AG09319 (cell line): ENCODE data around the gene C11orf54.

ENCODE experiments used
- DNase-seq: peaks from one replicate; pipeline ENCODE4 v3.0.0-alpha.2; 2010; ENCODE audit warnings: low read depth; ENCODE audit errors: extremely low read depth
- TF ChIP-seq, protein P1 (sequence below): IDR thresholded peaks from 2 replicates; pipeline ENCODE4 v1.5.1; 2011; ENCODE audit warnings: low read depth, mild to moderate bottlenecking, inconsistent platforms, low read length, moderate library complexity

C11orf54 gene

DNA sequence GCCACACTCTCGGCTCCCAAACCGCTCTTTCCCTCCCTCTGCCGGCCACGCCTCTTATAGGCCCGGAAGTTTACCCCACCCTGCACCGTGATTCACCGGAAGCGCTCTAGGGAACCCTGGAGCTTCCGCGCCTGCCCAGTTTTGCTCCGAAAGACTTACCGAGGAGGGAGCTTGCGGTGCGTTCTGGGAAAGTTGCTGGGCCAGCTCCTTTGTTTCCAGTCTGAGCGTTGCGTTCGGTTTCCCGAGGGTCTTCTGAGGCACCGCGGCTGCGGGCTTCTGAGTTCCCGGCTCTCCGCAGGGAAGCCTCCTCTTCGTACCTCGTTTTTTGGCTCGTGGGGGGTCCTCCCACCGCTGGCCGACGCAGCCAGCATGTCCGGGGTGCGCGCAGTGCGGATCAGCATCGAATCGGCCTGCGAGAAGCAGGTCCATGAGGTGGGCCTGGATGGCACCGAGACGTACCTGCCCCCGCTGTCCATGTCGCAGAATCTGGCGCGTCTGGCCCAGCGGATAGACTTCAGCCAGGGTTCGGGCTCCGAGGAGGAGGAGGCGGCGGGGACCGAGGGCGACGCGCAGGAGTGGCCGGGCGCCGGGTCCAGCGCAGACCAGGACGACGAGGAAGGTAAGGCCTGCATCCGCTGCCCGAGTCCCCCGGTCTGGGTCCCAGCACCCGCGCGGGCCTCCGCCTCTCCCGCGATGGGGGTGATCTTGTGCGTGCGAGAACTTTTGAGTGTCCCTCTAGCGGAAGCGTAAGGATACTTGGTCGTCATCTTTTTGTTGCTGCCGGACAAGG, 42.9 kb downstream of the C11orf54 start, which contains the start of gene MED17:
Gene MED17 (plus strand): TSS at position 138 of the 790 bp plus-strand sequence. CDS start 232 bp downstream, at position 370.
- TF ChIP-seq, protein P1, sequence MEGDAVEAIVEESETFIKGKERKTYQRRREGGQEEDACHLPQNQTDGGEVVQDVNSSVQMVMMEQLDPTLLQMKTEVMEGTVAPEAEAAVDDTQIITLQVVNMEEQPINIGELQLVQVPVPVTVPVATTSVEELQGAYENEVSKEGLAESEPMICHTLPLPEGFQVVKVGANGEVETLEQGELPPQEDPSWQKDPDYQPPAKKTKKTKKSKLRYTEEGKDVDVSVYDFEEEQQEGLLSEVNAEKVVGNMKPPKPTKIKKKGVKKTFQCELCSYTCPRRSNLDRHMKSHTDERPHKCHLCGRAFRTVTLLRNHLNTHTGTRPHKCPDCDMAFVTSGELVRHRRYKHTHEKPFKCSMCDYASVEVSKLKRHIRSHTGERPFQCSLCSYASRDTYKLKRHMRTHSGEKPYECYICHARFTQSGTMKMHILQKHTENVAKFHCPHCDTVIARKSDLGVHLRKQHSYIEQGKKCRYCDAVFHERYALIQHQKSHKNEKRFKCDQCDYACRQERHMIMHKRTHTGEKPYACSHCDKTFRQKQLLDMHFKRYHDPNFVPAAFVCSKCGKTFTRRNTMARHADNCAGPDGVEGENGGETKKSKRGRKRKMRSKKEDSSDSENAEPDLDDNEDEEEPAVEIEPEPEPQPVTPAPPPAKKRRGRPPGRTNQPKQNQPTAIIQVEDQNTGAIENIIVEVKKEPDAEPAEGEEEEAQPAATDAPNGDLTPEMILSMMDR: peak; percentile 43
- peak; percentile 71 for DNase-seq

GRCh38 chr11:93784935-93785360, 43.5 kb downstream of the C11orf54 start:
- TF ChIP-seq, protein P1: no peak
- no peak for DNase-seq

GRCh38 chr11:93791493-93791892, 50.0 kb downstream of the C11orf54 start:
- TF ChIP-seq, protein P1: no peak
- no peak for DNase-seq

GRCh38 chr11:93796441-93797231, 55.2 kb downstream of the C11orf54 start:
- TF ChIP-seq, protein P1: no peak
- DNase-seq: no peak

- DNase-seq: no peak
- TF ChIP-seq, protein P1: no peak
Measured at GRCh38 chr11:93801366-93801765, 59.9 kb downstream of the C11orf54 start.

GRCh38 chr11:93804879-93805278, 63.4 kb downstream of the C11orf54 start:
- no peak for DNase-seq

More at GRCh38 chr11:93804879-93805278, 63.4 kb downstream of the C11orf54 start:
- TF ChIP-seq, protein P1: no peak
